GM19455 (cell line): ENCODE data around the gene TMEM176B.

ENCODE experiments used
- ATAC-seq: cut with Tn5 transposase; IDR thresholded peaks from one replicate; pipeline ENCODE4 v1.9.1; 2021; ENCODE audit not compliant: unreplicated experiment

TMEM176B gene

DNA sequence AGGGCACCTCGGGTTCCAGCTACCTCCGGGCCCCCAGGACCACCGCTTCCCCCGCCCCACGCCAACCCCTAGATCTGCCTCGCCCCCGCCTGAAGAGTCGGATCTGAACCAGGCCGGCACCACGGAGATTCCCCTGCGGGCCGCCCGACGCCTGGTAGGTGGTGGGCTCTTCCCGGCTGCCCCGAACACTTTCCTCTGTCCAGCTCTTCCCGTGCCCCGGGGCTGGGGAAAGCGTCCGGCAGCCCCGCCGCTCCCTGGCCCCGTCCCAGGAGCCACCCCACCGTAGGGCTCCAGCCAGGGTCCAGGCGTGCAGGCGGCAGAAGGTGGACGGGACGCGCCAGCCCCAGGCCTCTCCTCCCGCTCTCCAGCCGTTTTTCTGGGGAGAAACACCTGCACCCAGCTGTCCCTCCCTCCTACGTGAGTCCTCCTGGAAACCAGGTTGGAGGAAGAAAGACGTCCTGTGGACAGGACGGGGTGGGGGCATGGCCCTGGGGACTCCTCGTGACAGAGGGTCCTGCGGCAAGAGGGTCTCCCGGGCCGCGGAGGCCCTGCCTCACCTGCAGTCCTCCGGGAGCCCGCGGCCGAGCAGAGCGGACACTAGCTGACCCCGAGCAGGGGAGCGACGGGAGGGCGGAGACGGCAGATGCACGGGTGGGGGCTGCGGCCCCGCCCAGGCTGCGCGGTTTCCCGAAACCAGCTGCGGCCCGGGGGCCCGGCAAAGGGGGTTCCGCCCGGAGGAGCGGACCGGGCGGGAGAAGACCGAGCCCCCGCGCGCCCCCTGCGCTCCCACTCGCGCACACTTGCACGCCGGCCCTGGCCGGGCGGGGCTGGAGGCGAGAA is at the start of gene TMEM176B:
Gene TMEM176B (minus strand): TSS at position 624 of the 840 bp plus-strand sequence. CDS start 3,795 bp downstream, outside the sequence.
- no peak for ATAC-seq

DNA sequence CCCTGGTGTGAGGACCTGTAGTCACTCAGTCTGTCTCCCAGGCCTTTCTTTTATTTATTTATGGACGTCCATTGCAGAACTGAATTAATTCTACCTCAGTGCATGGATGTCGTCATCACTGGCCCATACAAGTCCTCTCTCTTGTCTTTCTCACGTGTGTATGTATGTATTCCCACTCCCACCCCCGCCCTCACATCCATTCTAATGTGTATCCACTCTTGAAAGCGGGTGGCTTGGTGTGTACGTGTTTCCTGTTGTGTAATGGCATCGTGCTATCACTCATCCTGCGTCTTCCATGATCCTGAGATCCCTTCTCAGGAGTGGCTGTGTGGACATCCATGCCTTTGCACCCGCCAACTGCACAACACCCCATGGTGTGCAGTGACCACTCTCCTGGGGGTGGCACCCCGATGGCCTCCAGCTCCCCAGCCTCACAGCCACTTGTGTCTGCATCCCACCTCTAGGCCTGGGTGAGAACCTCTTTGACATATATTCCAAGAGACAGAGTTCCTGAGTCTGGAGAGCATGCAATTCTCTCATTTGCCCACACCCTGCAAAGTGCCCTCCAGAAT is 49.1 kb upstream of the TMEM176B start:
- ATAC-seq, result no peak

DNA sequence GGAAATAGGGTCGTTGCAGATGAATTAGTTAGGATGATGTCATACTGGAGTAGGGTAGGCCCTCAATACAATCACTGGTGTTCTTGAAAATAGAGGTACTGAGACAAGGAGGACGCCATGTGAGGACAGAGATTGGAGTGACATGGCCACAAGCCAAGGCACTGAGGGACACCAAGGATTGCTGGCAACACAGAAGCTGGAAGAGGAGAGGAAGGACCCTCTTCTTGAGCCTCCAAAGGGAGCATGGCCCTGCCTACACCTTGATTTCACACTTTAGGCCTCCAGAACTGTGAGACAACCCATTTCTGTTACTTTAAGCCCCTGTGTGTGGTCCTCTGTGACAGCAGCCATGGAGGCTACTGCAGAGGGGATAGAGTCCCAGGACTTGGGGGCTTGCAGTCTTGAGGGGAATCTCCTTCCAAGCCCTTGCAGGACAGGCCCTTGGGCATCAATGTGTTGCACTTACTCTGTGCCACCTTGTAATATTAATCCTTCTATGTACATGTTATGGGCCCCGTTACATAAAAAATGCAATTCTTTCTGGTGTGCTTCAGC is 48.5 kb upstream of the TMEM176B start:
- ATAC-seq, result no peak

DNA sequence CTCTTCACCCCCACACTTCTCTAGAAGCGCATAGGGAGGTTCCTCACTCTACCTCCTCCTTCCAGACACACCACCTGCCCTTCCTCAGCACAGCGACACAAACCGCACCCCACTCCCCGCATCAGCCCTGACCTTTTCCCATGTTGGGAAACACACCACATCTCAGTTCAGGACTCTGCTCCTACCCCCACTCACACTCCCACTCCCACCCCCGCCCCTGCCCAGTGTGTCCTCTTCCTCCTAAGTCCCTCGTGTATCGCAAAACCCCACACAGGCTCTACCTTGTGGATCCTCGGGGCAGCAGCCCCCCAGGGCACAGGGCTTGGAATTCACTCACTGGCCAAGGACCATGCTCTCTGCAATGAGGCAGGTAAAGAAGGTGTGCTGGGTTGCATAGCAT is 47.9 kb upstream of the TMEM176B start:
- no peak for ATAC-seq

DNA sequence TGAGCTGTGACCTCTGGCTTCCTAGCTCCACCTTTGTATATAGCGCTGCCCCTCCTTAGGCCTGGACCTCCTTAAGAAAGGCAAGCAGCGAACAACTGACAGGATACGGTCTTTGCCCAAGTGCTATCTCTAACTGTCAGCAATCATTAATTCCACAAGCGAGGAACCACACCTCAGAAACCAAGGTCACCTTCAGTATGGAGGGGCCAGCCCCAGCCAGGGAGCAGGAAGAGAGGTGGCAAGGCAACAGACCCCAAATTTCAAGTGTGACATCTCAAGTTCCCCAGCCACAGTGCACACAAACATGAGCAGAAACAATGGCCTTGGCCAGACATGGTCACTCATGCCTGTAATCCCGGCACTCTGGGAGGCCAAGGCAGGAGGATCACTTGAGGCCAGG is 47.4 kb upstream of the TMEM176B start:
- ATAC-seq, result no peak

DNA sequence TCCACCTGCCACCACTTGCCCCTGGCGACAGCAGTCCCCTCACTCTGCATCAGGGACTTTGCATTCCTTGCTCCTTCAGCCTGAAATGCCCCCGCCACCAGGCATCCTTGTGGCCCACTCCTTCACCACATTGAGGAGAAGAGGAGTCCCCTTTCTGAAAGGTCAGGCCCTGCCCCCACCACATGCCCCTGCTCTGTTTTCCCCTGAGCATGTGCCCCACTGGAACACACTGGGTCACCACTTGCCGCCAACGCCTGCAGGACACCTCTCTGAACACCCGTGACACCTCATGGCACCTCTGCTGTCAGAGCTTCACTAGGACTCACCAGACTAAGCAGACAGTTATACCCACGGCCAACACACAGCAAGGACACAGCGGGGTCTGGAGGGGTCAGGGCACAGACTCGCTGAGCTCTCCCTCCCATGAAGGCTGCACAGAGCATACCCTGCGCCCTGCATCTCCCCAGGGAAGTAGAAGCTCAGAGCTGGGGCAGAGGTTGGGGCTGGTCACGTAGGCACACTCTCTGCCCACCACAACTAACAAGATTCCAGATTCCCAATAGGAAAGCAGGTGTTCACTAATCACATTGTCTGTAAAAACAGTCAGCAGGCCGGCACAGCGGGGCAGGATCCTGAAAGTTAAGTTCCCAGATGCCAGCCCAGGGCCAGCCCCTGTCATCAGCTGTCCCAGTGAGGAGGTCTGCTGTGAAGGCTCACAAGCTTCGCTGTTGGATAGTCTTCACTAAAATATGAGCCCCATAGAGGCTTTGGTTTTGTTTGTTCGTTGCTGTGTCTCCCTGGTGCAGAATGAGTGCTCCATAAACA is 46.3 kb upstream of the TMEM176B start:
- no peak for ATAC-seq

DNA sequence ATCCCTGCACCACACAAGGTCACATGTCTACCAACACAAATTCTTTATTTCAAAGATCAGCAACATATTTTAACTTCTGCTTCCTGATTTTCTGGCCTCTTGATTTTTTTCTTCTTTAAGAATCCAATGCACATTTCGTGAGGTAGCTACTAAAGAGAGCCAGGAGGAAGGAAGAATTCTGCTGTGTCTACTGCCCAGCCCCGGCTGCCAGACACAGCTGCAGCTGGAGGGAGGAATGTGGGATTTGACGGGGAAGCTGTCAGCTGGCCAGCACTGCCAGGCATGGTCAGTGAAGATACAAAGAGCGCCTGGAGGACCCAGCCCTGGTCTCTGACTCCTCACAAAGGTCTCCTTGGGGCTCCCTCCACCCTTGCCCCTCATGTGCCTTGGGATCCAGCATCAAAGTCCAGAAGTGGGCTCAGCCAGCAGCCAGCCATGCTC is 45.3 kb upstream of the TMEM176B start:
- ATAC-seq, result no peak

DNA sequence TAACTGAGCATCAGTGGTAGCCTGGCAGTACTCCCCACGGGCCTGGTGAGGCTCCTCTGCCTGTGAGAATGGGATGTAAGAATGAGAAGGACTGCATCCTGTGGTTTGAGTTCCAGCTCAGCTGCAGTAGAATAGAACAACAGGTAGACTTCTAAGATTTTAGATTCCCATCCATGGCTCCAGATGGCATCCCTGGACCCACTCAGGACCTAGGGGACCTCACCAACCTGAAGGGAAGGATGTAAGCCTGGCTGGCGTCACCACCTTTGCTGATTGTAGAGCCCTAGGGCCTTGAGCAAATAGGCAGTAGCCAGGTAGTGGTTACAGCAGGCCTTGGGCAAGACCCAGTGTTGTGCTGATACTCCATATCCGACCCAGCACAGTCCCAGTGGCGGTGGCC is 42.6 kb upstream of the TMEM176B start:
- ATAC-seq, result no peak

DNA sequence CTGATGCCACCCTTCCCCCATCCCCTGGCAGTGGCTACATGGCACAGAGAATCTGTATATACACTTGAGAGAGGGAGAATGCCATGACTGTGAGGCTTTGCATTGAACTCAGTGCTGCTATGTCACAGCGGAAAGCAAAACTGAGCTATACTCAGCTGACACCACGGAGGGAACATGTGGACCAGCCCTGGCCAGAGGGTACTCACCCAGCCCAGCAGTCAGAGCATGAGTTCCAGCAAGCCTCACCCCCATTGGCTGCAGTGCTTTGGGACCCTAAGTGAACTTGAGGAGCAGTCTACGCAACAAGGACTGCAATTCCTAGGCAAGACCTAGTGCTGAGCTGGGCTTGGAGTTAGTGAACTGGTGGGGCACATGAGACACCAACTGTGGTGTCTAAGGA is 41.9 kb upstream of the TMEM176B start:
- no peak for ATAC-seq

DNA sequence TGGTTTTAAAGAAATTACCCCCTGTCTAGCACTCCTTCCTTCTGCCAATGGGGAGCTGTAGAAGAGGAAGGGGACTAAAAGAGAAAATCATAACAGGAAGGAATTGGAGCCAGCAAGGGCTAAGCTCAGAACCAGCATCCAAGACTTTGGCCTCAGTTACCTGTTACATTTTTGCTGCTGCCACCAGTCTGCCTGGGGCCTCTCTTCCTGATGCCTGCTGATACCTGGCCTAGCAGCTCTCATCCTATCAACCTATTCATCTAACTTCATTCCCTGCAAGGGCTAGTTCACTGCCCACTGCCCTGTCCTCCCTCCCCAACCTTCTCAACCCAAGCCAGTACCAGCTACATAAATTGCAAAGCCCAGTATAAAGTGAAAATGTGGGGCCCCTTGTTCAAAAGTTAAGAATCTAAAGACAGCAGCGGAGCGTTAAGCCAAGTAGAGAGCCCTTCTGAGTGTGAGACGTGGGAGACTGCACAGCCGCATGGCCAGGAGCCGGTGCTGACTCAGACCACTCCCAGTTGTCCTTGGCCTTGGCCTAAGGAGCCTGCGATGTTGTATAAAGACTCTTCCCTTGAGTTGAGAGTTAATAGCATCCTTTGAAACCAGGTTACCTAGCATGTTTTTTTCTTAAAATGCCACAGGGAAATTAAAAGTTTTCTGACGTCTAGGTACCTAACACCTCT is 38.9 kb upstream of the TMEM176B start:
- no peak for ATAC-seq

DNA sequence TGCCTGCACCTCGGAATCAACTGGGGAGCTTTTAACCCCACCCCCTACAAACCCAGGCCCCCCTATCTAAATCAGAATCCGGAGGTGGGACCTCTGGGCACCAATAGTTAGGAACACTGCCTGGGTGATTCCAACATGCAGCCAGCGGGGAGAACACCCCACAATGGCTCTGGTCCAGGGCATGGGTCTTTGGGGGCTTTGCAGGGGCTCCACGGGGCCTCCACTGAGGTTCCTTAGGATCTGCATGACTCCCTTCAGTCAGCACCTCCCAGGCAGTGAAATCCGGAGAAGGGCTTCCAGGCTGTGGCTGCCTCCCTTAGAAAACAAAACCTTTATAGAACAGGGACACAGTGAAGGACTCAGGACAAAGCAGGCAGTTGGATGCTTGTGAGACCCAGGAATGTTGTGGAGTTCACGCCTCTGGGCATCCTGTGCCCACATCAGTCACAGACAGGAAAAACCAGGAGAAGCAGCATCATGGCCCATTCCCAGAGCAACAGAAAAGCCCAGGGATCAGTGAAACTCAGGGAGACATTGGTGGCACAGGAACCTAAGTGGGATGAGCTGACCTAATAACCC is 35.6 kb upstream of the TMEM176B start:
- ATAC-seq, result no peak

DNA sequence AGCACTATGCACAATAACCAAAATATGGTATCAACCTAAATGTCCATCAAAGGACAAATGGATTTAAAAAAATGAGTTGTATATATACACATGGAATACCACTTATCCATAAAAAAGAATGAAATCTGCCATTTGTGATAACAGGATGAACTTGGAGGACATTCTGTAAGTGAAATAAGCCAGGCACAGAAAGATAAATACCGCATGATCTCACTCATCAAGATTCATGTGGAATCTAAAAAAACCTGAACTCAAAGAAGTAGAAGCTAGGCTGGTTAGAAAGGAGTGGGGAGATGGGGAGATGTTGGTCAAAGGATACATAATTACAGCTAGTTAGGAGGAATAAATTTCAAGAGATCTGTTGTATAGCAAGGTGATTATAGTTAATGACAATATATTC is 34.9 kb upstream of the TMEM176B start:
- ATAC-seq, result no peak

DNA sequence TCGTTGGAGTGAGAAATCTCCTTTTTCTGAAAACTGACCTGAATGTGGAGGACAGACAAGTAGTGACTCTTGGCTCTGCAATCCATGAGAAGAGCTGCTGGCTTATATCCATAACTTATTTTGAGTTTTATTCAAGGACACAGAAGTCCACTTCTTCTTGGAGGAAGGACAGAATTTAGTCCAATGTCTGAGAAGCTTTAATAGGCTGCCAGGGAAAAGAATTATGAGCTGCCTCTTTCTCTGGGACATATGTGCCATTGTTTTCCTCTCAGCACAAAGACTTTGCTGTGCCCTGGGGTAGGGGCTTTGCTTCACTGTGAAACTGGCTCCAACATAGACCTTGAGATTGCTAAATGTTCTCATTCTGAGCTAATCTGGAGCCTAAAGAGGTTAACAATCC is 31.7 kb upstream of the TMEM176B start:
- ATAC-seq, result no peak

DNA sequence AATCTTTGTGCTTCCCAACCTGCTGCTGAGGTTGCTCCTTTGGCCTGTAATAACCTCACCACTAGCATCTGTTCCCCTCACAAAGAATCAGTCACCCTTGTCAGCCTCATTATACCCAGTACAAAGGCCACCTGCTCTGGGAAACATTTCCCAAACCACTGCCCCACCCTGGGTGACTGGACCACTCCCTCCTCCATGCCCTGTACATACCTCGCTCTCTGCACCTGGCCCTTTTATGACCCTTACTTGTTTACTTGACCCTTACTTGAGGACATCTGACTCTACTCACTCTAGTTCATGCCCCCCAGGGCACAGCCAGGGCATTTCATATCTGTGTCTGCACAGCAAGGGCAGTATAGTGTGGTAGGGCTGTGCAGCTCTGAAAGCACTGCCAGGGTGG is 30.8 kb upstream of the TMEM176B start:
- no peak for ATAC-seq

DNA sequence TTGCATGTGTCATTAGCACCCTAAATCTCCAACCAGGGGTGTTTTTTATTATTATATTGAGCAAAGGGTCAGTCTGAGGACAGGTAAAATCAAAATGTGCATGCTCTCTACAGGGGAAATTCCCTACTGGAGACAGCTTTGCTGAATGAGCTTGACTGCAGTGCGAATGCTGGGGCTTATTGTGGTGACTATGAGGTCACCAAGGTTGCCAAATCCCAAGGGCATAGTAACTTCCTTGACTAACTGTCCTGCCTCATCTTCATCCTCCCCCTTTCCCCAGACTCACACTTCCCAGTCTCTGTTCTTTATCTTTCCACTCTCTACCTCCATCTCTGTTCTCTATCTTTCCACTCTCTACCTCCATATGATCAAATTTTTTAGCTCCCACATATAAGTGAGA is 29.3 kb upstream of the TMEM176B start:
- no peak for ATAC-seq

DNA sequence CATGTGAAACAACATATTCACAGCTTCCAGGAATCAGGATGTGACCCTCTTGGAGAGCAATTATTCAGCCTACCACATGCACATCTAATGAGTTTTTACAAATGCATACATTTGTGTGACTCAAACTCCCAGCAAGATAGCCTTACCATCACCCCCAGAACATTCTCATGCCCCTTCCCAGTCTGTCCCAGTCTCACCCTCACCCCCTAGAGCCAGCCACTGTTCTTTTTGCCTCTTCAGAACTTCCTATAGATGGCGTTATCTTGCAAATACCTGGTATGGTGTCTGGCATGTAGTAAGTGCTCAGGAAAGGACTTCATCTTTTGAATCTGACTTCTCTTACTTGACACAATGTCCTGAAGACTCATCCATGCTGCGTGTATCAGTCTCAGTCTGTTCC is 28.2 kb upstream of the TMEM176B start:
- ATAC-seq, result no peak

DNA sequence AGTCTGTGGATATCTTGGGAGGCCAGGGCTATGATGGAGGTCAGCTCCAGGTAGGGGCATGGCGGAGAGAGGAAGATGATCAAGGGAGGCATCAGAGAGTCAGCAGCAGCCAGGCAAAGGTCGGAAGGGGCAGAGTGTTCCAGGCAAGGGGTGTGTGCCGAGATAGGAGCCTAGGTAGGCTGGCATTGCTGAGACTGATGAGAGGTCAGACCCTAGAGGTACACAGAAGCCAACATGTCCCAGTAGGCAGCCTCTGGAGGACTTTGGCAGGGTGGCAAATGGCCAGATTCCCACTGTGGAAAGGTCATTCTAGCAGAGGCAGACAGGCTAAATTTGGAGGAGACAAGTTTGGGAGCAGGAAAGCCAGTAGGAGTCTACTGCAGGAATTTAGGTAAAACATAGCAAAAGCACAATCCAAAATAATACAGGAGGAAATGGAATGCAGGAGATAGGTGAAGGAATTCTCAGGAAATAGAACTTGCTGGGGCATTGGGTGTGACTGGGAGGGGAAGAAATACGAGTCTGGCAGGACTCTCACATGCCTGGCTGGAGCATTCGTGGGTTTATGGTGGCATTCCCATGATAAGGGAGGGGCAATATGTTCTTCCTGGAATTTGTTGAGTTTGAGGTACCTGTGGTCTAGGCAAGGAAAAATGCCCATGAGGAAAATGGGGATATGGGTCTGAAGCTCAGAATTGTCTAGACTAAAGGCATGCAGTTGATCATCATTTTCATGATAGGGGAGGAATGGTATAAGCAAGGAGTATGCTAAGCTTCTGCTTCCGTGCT is 26.1 kb upstream of the TMEM176B start:
- no peak for ATAC-seq

DNA sequence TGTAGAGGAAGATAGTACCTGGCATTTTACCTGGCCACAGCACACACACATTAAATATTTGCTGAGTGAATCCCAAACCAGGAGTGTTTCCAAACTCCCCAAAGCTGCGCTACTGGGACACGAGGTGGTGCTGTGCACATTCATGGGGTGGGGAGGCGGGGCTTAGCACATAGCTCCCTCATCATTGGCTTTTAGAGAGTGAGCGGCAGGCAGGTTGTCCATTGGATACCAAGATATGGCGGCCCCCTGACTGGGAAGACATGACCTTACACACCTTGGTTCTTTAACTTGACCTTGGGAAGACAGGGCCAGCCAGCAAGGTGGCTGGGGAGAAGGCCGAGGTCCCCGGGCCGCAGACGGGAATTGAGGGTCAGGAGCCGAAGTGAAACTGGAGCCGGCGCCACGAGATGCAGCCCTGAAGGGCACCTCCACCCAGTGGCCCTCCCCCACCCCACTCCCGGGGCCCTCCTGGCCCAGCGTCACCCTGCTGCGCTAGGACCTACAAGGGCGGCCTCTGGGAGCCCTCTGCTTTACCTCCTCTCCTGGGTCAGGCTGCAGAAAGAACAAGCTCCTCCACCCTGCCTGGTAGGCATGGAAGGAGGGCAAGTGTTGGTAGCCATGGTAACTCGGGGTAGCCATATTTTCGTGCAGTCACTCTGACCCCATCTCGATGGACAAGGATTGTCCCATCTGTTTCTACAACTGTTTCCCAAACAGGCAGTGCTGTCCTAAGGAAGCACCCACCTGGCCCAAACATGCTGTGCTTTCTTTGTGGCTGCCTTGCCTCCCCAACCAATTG is 24.4 kb upstream of the TMEM176B start:
- ATAC-seq, result no peak
